ENCODE results near the gene PPIA. TPM values are rescaled to one million over a fixed set of nuclear protein-coding genes. Genes with fewer than 3 reads are reported as not detected.

The PPIA gene
- total RNA-seq (2022): 2,090 and 2,238 TPM in 2 replicates
- percentile 99 among the genes with signal in this experiment for Bru-seq, nascent RNA
- percentile 100 among the genes with signal in this experiment for BruChase-seq, experiment 1, labeled RNA remaining after a 6-hour chase
- BruChase-seq, experiment 2, labeled RNA remaining after a 2-hour chase: percentile 100 among the genes with signal in this experiment
- long read RNA-seq, transcript PPIA-204 (5 exons, 2,238 nt): major isoform, 2,253 of 2,650 reads
- long read RNA-seq, transcript PPIA-201 (6 exons, 818 nt): minor isoform, 146 of 2,650 reads
- long read RNA-seq, transcript PPIA-202 (6 exons, 863 nt): minor isoform, 8 of 2,650 reads
- long read RNA-seq, transcript PPIA-208 (6 exons, 907 nt): minor isoform, 104 of 2,650 reads
- long read RNA-seq, partial matches to known transcripts: 39 of 2,650 reads
- long read RNA-seq, other reads (novel, unspliced or antisense): 100 of 2,650 reads

DNA sequence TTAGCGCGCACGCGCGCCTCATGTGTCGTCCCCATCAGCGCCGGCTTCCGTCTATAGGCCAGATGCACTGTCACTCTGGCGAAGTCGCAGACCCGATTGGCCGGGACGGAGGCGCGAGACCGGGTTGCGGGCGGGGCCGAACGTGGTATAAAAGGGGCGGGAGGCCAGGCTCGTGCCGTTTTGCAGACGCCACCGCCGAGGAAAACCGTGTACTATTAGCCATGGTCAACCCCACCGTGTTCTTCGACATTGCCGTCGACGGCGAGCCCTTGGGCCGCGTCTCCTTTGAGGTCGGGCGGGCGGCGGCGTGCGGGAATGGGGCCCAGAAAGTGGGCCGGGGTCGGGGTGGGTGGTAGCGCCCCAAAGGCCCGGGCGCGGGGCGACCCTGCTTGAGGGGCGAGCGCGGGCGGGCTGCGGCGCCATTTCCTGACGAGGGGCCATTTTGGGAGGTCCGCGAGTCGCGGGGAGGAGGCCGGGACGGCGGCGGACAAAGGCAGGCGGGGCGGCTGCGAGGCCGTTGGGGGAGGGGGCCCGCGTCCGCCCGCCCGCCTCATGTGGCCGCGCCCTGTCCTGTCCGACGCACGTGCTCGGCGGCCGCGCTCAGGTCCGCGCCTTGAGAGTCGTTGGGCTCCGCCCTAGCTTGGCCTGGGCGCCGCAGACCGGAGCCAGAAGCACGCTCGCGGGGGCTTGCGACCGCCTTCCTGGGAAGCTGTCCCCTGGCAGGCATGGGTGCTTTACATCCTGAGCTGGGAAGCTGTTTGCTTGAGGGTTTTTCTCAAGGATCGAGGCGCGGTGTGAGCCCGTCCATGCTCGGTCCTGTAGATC lies at the start of gene PPIA:
PPIA (plus strand) TSS at position 178 of the 825 bp plus-strand sequence; CDS start at position 222, 44 bp downstream.
- Mint-ChIP-seq H3K4me1 (ENCODE audit: insufficient read depth, unreplicated experiment) (peaks cover 6% of the 10 kb centered on the region), H3K36me3 (ENCODE audit: insufficient read depth, unreplicated experiment) (peaks cover 57% of the 10 kb centered on the region), H3K27ac (ENCODE audit: low read depth, unreplicated experiment) (peak within 1 kb of the TSS; percentile 98), H3K9me3 (ENCODE audit: unreplicated experiment) (no peaks in the 10 kb centered on the region), H3K4me3 (ENCODE audit: unreplicated experiment) (peak within 1 kb of the TSS; percentile 87), H3K27me3 (ENCODE audit: insufficient read depth, unreplicated experiment) (no peaks in the 10 kb centered on the region)
- POLR2A ChIA-PET: interaction anchor here (0.6 to 4.4 kb wide), 14 partner anchors 11 to 1244 kb away, joined by 3 to 75 read pairs (median 9); partner anchors contain the start of genes DDX56, H2AZ2, NUDCD3 and OGDH
- no peak for TF ChIP-seq CTCF (IDR thresholded peaks at IDR 0.05; ENCODE audit: unreplicated experiment)
- intact Hi-C loops (cut with micrococcal nuclease): loop anchor here (1.0 to 10.0 kb wide), 5 partner anchors 51 to 208 kb away; partner anchors contain the start of genes OGDH and ZMIZ2
- BruUV-seq (replicated peaks): TSS peak; percentile 85
- CTCF ChIA-PET: interaction anchor here (0.9 kb wide), 1 partner anchor 160 kb away, joined by 3 read pairs; no protein-coding TSS in a partner anchor
- DNase-seq (ENCODE audit: unreplicated experiment): peak; percentile 98

GRCh38 chr7:44748045-44748947 lies 48.2 kb upstream of the PPIA start, which contains the start of gene ZMIZ2:
ZMIZ2 (plus strand) TSS chr7:44748847; CDS start chr7:44756250, 7,403 bp downstream.
- H3K27me3 Mint-ChIP-seq (ENCODE audit: insufficient read depth, unreplicated experiment): no peaks in the 10 kb centered on the region
- no peak for TF ChIP-seq CTCF (IDR thresholded peaks at IDR 0.05; ENCODE audit: unreplicated experiment)

DNA sequence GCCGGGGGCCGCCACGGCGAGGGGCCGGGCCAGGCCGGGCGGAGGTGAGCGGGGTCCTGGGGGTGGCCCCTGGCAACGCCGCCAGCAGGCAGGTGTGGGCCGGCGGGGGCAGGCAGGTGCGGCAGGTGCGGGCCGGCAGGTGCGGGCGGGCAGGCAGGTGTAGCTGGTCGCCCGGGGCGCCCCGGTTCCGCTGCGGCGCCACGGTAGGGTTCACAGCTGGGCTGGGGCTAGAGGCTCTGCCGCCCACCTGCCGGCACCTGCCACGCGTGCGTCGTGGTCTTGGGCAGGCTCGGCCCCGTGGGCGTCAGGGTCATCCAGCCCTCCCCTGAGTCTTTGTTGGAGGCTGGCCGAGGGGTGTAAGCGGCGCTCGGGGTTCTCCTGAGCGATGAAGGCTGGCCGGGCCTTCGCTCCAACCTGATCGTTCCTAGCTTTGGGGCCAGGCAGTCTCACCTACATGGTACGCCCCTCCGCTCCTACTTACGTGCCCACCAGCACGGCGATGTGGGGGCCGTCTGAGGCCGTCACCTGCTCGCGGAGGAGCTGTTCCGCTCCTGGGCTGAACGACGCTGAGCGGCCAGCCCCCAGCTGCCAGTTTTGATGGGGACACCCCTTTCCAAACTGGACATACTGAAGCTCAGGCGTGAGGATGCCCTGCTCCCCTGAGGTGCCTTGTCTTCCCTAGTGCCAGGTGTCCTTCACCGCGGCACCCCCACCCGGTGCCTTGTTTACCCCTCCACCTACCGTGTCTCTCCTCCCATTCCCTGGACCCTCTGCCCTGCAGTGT lies 47.3 kb upstream of the PPIA start:
- DNase-seq (ENCODE audit: unreplicated experiment): no peak
- no peaks in the 10 kb centered on the region for H3K9me3 Mint-ChIP-seq (ENCODE audit: unreplicated experiment)
- intact Hi-C loops (cut with micrococcal nuclease): loop anchor here (5.0 to 10.0 kb wide), 4 partner anchors 46 to 162 kb away; partner anchors contain the start of genes OGDH and PPIA
- CTCF ChIA-PET: no interaction called here
- peak overlapping the region; percentile 74 for H3K4me3 Mint-ChIP-seq (ENCODE audit: unreplicated experiment)
- peaks cover 26% of the 10 kb centered on the region for H3K4me1 Mint-ChIP-seq (ENCODE audit: insufficient read depth, unreplicated experiment)
- no peak for TF ChIP-seq CTCF (IDR thresholded peaks at IDR 0.05; ENCODE audit: unreplicated experiment)
- H3K27me3 Mint-ChIP-seq (ENCODE audit: insufficient read depth, unreplicated experiment): no peaks in the 10 kb centered on the region
- BruUV-seq (replicated peaks): no TSS peak
- H3K36me3 Mint-ChIP-seq (ENCODE audit: insufficient read depth, unreplicated experiment): no peaks in the 10 kb centered on the region
- POLR2A ChIA-PET: interaction anchor here (0.5 to 4.1 kb wide), 14 partner anchors 14 to 145 kb away, joined by 3 to 35 read pairs (median 4); partner anchors contain the start of gene OGDH
- H3K27ac Mint-ChIP-seq (ENCODE audit: low read depth, unreplicated experiment): peak overlapping the region; percentile 29

More at GRCh38 chr7:44748045-44748947, 48.2 kb upstream of the PPIA start, which contains the start of gene ZMIZ2:
- intact Hi-C loops (cut with micrococcal nuclease): loop anchor here (5.0 to 10.0 kb wide), 4 partner anchors 47 to 161 kb away; partner anchors contain the start of genes OGDH and PPIA
- H3K27ac Mint-ChIP-seq (ENCODE audit: low read depth, unreplicated experiment): peak within 1 kb of the TSS; percentile 29
- ChIA-PET POLR2A (interaction anchor here (0.6 to 4.1 kb wide), 13 partner anchors 12 to 166 kb away, joined by 3 to 35 read pairs (median 4); partner anchors contain the start of genes H2AZ2, OGDH and TMED4), CTCF (interaction anchor here (0.7 kb wide), 1 partner anchor 46 kb away, joined by 4 read pairs; no protein-coding TSS in a partner anchor)
- DNase-seq (ENCODE audit: unreplicated experiment): peak; percentile 84
- H3K36me3 Mint-ChIP-seq (ENCODE audit: insufficient read depth, unreplicated experiment): no peaks in the 10 kb centered on the region
- no TSS peak for BruUV-seq (replicated peaks)
- H3K9me3 Mint-ChIP-seq (ENCODE audit: unreplicated experiment): no peaks in the 10 kb centered on the region
- peak within 1 kb of the TSS; percentile 74 for H3K4me3 Mint-ChIP-seq (ENCODE audit: unreplicated experiment)
- peaks cover 26% of the 10 kb centered on the region for H3K4me1 Mint-ChIP-seq (ENCODE audit: insufficient read depth, unreplicated experiment)
